MM.1S (cell line): ENCODE data around the gene TACC2.

Experiments used
- DNase-seq: peaks from one replicate; pipeline ENCODE4 v3.0.0-alpha.2; 2015
- H2AFZ ChIP-seq: fragments of 300-600 bp; sonication (generic); 2 replicates; pipeline ENCODE4 v1.6.0; 2016; ENCODE audit warnings: antibody characterized with exemption, low read length
- H3F3A ChIP-seq: fragments of 300-600 bp; sonication (generic); 2 replicates; pipeline ENCODE4 v1.6.1; 2016; ENCODE audit warnings: mild to moderate bottlenecking, antibody characterized with exemption, low read length, moderate library complexity, mixed read lengths; ENCODE audit not compliant: insufficient read depth
- H3K27ac ChIP-seq: fragments of 300-600 bp; sonication (generic); 2 replicates; pipeline ENCODE4 v1.5.1; 2016; ENCODE audit warnings: mild to moderate bottlenecking, low read length
- H3K27me3 ChIP-seq: fragments of 300-600 bp; sonication (generic); replicated peaks from 2 replicates; pipeline ENCODE4 v1.6.0; 2016; ENCODE audit warnings: low read length; ENCODE audit not compliant: insufficient read depth
- H3K36me3 ChIP-seq: fragments of 300-600 bp; sonication (generic); replicated peaks from 2 replicates; pipeline ENCODE4 v1.6.1; 2016; ENCODE audit warnings: mild to moderate bottlenecking, low read length, mixed read lengths; ENCODE audit not compliant: insufficient read depth
- H3K4me1 ChIP-seq: fragments of 300-600 bp; sonication (generic); 2 replicates; pipeline ENCODE4 v1.6.1; 2016; ENCODE audit warnings: low read length, mixed read lengths
- H3K4me2 ChIP-seq: fragments of 300-600 bp; sonication (generic); 2 replicates; pipeline ENCODE4 v1.6.0; 2016; ENCODE audit warnings: low read depth, low read length
- H3K4me3 ChIP-seq: fragments of 300-600 bp; sonication (generic); 2 replicates; pipeline ENCODE4 v1.5.1; 2016; ENCODE audit warnings: low read length, mixed read lengths
- H3K79me2 ChIP-seq: fragments of 300-600 bp; sonication (generic); 2 replicates; pipeline ENCODE4 v1.6.1; 2016; ENCODE audit warnings: mixed run types, low read length, mixed read lengths
- H3K9ac ChIP-seq: fragments of 300-600 bp; sonication (generic); 2 replicates; pipeline ENCODE4 v1.6.1; 2016; ENCODE audit warnings: low read length, mixed read lengths
- H3K9me2 ChIP-seq: fragments of 300-600 bp; sonication (generic); replicated peaks from 2 replicates; pipeline ENCODE4 v1.6.1; 2016; ENCODE audit warnings: mild to moderate bottlenecking, low read length, mixed read lengths; ENCODE audit not compliant: insufficient read depth
- H3K9me3 ChIP-seq: fragments of 300-600 bp; sonication (generic); replicated peaks from 2 replicates; pipeline ENCODE4 v1.6.1; 2016; ENCODE audit warnings: mild to moderate bottlenecking, low read length, mixed read lengths; ENCODE audit not compliant: insufficient read depth
- H4K20me1 ChIP-seq: fragments of 300-600 bp; sonication (generic); 2 replicates; pipeline ENCODE4 v1.6.1; 2016; ENCODE audit warnings: mild to moderate bottlenecking, low read length, moderate library complexity, mixed read lengths; ENCODE audit not compliant: insufficient read depth
- CTCF ChIP-seq: fragments of 300-600 bp; sonication (generic); IDR thresholded peaks from 2 replicates; pipeline ENCODE4 v1.5.1; 2016; ENCODE audit warnings: antibody characterized with exemption, low read length, mixed read lengths
- EZH2 ChIP-seq: fragments of 300-600 bp; sonication (generic); optimal IDR thresholded peaks from 2 replicates; pipeline ENCODE3; 2017; ENCODE audit warnings: low read depth, mild to moderate bottlenecking, antibody characterized with exemption, low read length, mixed read lengths
- EZH2phosphoT487 ChIP-seq: fragments of 300-600 bp; sonication (generic); IDR thresholded peaks from 2 replicates; pipeline ENCODE4 v1.6.1; 2018; ENCODE audit warnings: antibody characterized with exemption, low read length

The TACC2 gene

GRCh38 chr10:122050811-122051210 lies 61.8 kb downstream of the TACC2 start:
- no peaks in the 10 kb centered on the region for H3K27me3 ChIP-seq
- H3K9me2 ChIP-seq, result no peaks in the 10 kb centered on the region
- H3F3A ChIP-seq, result no peaks in the 10 kb centered on the region
- no peak overlapping the region for H3K4me2 ChIP-seq
- H3K79me2 ChIP-seq, result no peaks in the 10 kb centered on the region
- H3K9ac ChIP-seq, result no peak overlapping the region
- no peak for DNase-seq
- no peaks in the 10 kb centered on the region for H4K20me1 ChIP-seq
- H3K27ac ChIP-seq, result no peak overlapping the region
- H2AFZ ChIP-seq, result no peak overlapping the region
- TF ChIP-seq EZH2, result no peak
- no peaks in the 10 kb centered on the region for H3K4me1 ChIP-seq
- no peak overlapping the region for H3K4me3 ChIP-seq
- H3K36me3 ChIP-seq, result no peaks in the 10 kb centered on the region
- no peaks in the 10 kb centered on the region for H3K9me3 ChIP-seq

GRCh38 chr10:122051609-122052385 lies 62.8 kb downstream of the TACC2 start:
- Histone ChIP-seq H2AFZ (no peak overlapping the region), H3K27me3 (no peaks in the 10 kb centered on the region), H3K79me2 (no peaks in the 10 kb centered on the region), H3K9ac (no peak overlapping the region), H3K27ac (no peak overlapping the region), H3K4me2 (no peak overlapping the region), H3K4me1 (no peaks in the 10 kb centered on the region), H3K9me3 (no peaks in the 10 kb centered on the region), H4K20me1 (no peaks in the 10 kb centered on the region), H3K36me3 (no peaks in the 10 kb centered on the region), H3K9me2 (no peaks in the 10 kb centered on the region), H3F3A (no peaks in the 10 kb centered on the region), H3K4me3 (no peak overlapping the region)
- TF ChIP-seq EZH2phosphoT487, result no peak
- peak; percentile 22 for TF ChIP-seq CTCF
- no peak for DNase-seq

- TF ChIP-seq CTCF (no peak), EZH2phosphoT487 (no peak), EZH2 (no peak)
- DNase-seq, result no peak
- H3F3A ChIP-seq, result no peaks in the 10 kb centered on the region
- no peak overlapping the region for H3K4me2 ChIP-seq
- no peaks in the 10 kb centered on the region for H3K79me2 ChIP-seq
- no peak overlapping the region for H3K9ac ChIP-seq
- H4K20me1 ChIP-seq, result no peaks in the 10 kb centered on the region
- H3K9me2 ChIP-seq, result no peaks in the 10 kb centered on the region
- no peaks in the 10 kb centered on the region for H3K9me3 ChIP-seq
- no peaks in the 10 kb centered on the region for H3K27me3 ChIP-seq
- H3K36me3 ChIP-seq, result no peaks in the 10 kb centered on the region
- no peak overlapping the region for H3K27ac ChIP-seq
- no peak overlapping the region for H3K4me3 ChIP-seq
- H3K4me1 ChIP-seq, result no peaks in the 10 kb centered on the region
- H2AFZ ChIP-seq, result no peak overlapping the region
Measured at GRCh38 chr10:122052701-122053100, 63.7 kb downstream of the TACC2 start.

- H2AFZ ChIP-seq, result no peak overlapping the region
- H3K27me3 ChIP-seq, result no peaks in the 10 kb centered on the region
- no peak overlapping the region for H3K4me3 ChIP-seq
- no peaks in the 10 kb centered on the region for H3F3A ChIP-seq
- no peak overlapping the region for H3K9ac ChIP-seq
- H3K79me2 ChIP-seq, result no peaks in the 10 kb centered on the region
- no peak for TF ChIP-seq EZH2phosphoT487
- no peak for TF ChIP-seq CTCF
- TF ChIP-seq EZH2, result no peak
- no peaks in the 10 kb centered on the region for H4K20me1 ChIP-seq
- no peak for DNase-seq
- H3K4me2 ChIP-seq, result no peak overlapping the region
- H3K36me3 ChIP-seq, result no peaks in the 10 kb centered on the region
- no peaks in the 10 kb centered on the region for H3K9me3 ChIP-seq
- no peak overlapping the region for H3K27ac ChIP-seq
- no peaks in the 10 kb centered on the region for H3K9me2 ChIP-seq
- H3K4me1 ChIP-seq, result no peaks in the 10 kb centered on the region
Measured at GRCh38 chr10:122053314-122053713, 64.4 kb downstream of the TACC2 start.
